GM18505 (cell line): ENCODE data around the gene YPEL4.

Experiments
- ATAC-seq: cut with Tn5 transposase; IDR thresholded peaks from one replicate; pipeline ENCODE4 v1.9.1; 2021; ENCODE audit not compliant: unreplicated experiment
- POLR2A ChIP-seq: IDR thresholded peaks from 4 replicates; pipeline ENCODE4 v1.6.1; 2011; ENCODE audit warnings: borderline replicate concordance; ENCODE audit not compliant: insufficient read depth, insufficient read length; ENCODE audit errors: extremely low read depth

Gene YPEL4

GRCh38 chr11:57633394-57634070 lies 16.2 kb downstream of the YPEL4 start:
- no peak for ATAC-seq
- TF ChIP-seq POLR2A = no peak

- no peak for TF ChIP-seq POLR2A
- ATAC-seq = no peak
Observed at GRCh38 chr11:57632116-57632515, 17.6 kb downstream of the YPEL4 start.

GRCh38 chr11:57630171-57630570 lies 19.5 kb downstream of the YPEL4 start:
- no peak for TF ChIP-seq POLR2A

GRCh38 chr11:57626895-57627294 lies 22.8 kb downstream of the YPEL4 start:
- no peak for ATAC-seq
- no peak for TF ChIP-seq POLR2A

More at GRCh38 chr11:57630171-57630570, 19.5 kb downstream of the YPEL4 start:
- ATAC-seq = no peak

GRCh38 chr11:57624864-57625263 lies 24.8 kb downstream of the YPEL4 start:
- no peak for ATAC-seq
- TF ChIP-seq POLR2A = no peak

- no peak for ATAC-seq
- no peak for TF ChIP-seq POLR2A
Observed at GRCh38 chr11:57622263-57622662, 27.4 kb downstream of the YPEL4 start.

GRCh38 chr11:57620467-57620866 lies 29.2 kb downstream of the YPEL4 start:
- no peak for TF ChIP-seq POLR2A
- no peak for ATAC-seq

GRCh38 chr11:57619331-57619730 lies 30.4 kb downstream of the YPEL4 start:
- no peak for ATAC-seq
- TF ChIP-seq POLR2A = no peak

GRCh38 chr11:57618438-57618837 lies 31.3 kb downstream of the YPEL4 start:
- ATAC-seq = no peak
- no peak for TF ChIP-seq POLR2A

GRCh38 chr11:57616595-57616994 lies 33.1 kb downstream of the YPEL4 start:
- ATAC-seq = no peak
- no peak for TF ChIP-seq POLR2A

GRCh38 chr11:57615308-57615707 lies 34.4 kb downstream of the YPEL4 start:
- no peak for ATAC-seq
- TF ChIP-seq POLR2A = no peak

GRCh38 chr11:57614234-57614772 lies 35.4 kb downstream of the YPEL4 start:
- no peak for ATAC-seq
- TF ChIP-seq POLR2A = no peak

GRCh38 chr11:57610170-57610569 lies 39.5 kb downstream of the YPEL4 start:
- no peak for TF ChIP-seq POLR2A
- ATAC-seq = no peak

- no peak for TF ChIP-seq POLR2A
- no peak for ATAC-seq
Observed at GRCh38 chr11:57605028-57605420, 44.7 kb downstream of the YPEL4 start.

- no peak for ATAC-seq
- no peak for TF ChIP-seq POLR2A
Observed at GRCh38 chr11:57604296-57605027, 45.2 kb downstream of the YPEL4 start.

GRCh38 chr11:57601297-57601696 lies 48.4 kb downstream of the YPEL4 start:
- no peak for TF ChIP-seq POLR2A
- no peak for ATAC-seq
